ENCODE data around the gene TMPRSS6. TPM values are rescaled to one million over a fixed set of nuclear protein-coding genes. Genes with fewer than 3 reads are reported as not detected.
A peak's percentile ranks its signal among the peaks of the same experiment; 100 is the strongest.

Gene TMPRSS6
- total and polyA plus RNA-seq, 2 of the 8 experiments (the other 6 are each of a cell fraction or from before 2014, with no cell fraction given): 0.02 TPM; not detected in 1

GRCh38 chr22:37051391-37052385 is 57.8 kb downstream of the TMPRSS6 start, which contains the start of gene KCTD17:
KCTD17 (plus strand) TSS chr22:37051742; CDS start chr22:37051761, 19 bp downstream.
- H3K18ac ChIP-seq (ENCODE audit: extremely low read depth, low read length): no peak within 1 kb of the TSS; the same call in 1 of the 2 replicates
- peak within 1 kb of the TSS; percentile 45; the same call in 1 of the 2 replicates for H4K8ac ChIP-seq (ENCODE audit: extremely low read depth, insufficient read depth, low read length)
- H4K91ac ChIP-seq (replicated peaks; ENCODE audit: insufficient read length, low read length): no peak within 1 kb of the TSS
- peak within 1 kb of the TSS; percentile 52; the same call in 1 of the 2 replicates for H2BK12ac ChIP-seq (ENCODE audit: low read depth, low read length)
- WGBS, 2 experiments (ENCODE audit: extremely low coverage in 1 of 2, insufficient coverage in 1 of 2, insufficient read length in 1 of 2, insufficient replicate concordance in 2 of 2, low coverage in 1 of 2, low lambda C conversion rate in 2 of 2, missing lambda C conversion rate in 1 of 2): 6% methylated on average over 30 of the region's 89 CpGs; no CpG with 5 or more reads in 1 of the 2 experiments
- H2AFZ ChIP-seq (ENCODE audit: low read length): 0 out of 2 replicates have a peak within 1 kb of the TSS, but pooled peaks have one; percentile 55
- DNase-seq (ENCODE audit: low read depth in 1 of 2, low spot score in 2 of 2): peak in 1 of 2 experiments; percentile 80
- no peak within 1 kb of the TSS for H2BK5ac ChIP-seq (ENCODE audit: low read depth, low read length)
- 0 out of 2 replicates have a peak within 1 kb of the TSS, but pooled peaks have one; percentile 81 for H2BK15ac ChIP-seq (ENCODE audit: low read length)
- no peaks in the 10 kb centered on the region for H3K9me3 ChIP-seq (ENCODE audit: insufficient read depth in 2 of 2, low read depth in 1 of 2, low read length in 1 of 2)
- peaks cover 0 to 3% (median 0%) of the 10 kb centered on the region in 4 experiments; a peak in 2 of 8 replicates for H3K36me3 ChIP-seq (ENCODE audit: control insufficient read depth in 2 of 4, insufficient read depth in 4 of 4, low read length in 3 of 4)
- no peak within 1 kb of the TSS for H2BK20ac ChIP-seq (ENCODE audit: low read length)
- H2BK120ac ChIP-seq (replicated peaks; ENCODE audit: low read depth, low read length): no peak within 1 kb of the TSS
- ChIA-PET CTCF (ENCODE audit: partially characterized antibody) (interaction anchor here (0.5 to 1.4 kb wide), 5 partner anchors 21 to 504 kb away, joined by 3 to 4 read pairs (median 3); no protein-coding TSS in a partner anchor), POLR2A (ENCODE audit: partially characterized antibody) (interaction anchor here (0.6 to 2.2 kb wide), 8 partner anchors 10 to 524 kb away, joined by 3 to 6 read pairs (median 4); partner anchors contain the start of genes MPST and TST)
- peaks cover 5% of the 10 kb centered on the region; the same call in 1 of the 2 replicates for H3K23me2 ChIP-seq (ENCODE audit: low read depth, low read length)
- H3K4ac ChIP-seq (replicated peaks; ENCODE audit: insufficient read length, low read depth, low read length): no peak within 1 kb of the TSS
- H3K27ac ChIP-seq (ENCODE audit: low read depth, low read length): no peak within 1 kb of the TSS; the same call in 1 of the 2 replicates
- H3K4me3 ChIP-seq (ENCODE audit: extremely low read depth in 1 of 4, insufficient read depth in 2 of 4, low read depth in 3 of 4, low read length in 4 of 4): peak within 1 kb of the TSS; percentile 62 to 99 (median 69)
- peaks cover 0 to 10% (median 7%) of the 10 kb centered on the region in 4 experiments; a peak in 5 of 7 replicates for H3K4me1 ChIP-seq (replicated peaks in 1 of 4; ENCODE audit: control insufficient read depth in 3 of 4, insufficient read depth in 4 of 4, low read length in 3 of 4)
- no peaks in the 10 kb centered on the region for H3K79me2 ChIP-seq (ENCODE audit: control insufficient read depth in 1 of 2, insufficient read depth in 2 of 2, low read length in 2 of 2)
- no peaks in the 10 kb centered on the region; a peak in 3 of 7 replicates for H3K27me3 ChIP-seq (replicated peaks in 1 of 4; ENCODE audit: control insufficient read depth in 3 of 4, extremely low read depth in 1 of 4, insufficient read depth in 3 of 4, low read length in 3 of 4)
- no peak within 1 kb of the TSS for H3K23ac ChIP-seq (ENCODE audit: insufficient read length)
- no peak within 1 kb of the TSS for H3K14ac ChIP-seq (ENCODE audit: insufficient read length)
- peak within 1 kb of the TSS; percentile 54 to 77 for H3K4me2 ChIP-seq (ENCODE audit: insufficient read depth in 1 of 2, low read depth in 2 of 2, low read length in 2 of 2)
- peak within 1 kb of the TSS in 3 of 4 experiments; percentile 22 to 57 (median 29); a peak in 6 of 7 replicates for H3K9ac ChIP-seq (replicated peaks in 1 of 4; ENCODE audit: extremely low read depth in 1 of 4, low read depth in 3 of 4, low read length in 3 of 4)
- no peak for FAIRE-seq
- no peaks in the 10 kb centered on the region for H3K79me1 ChIP-seq (ENCODE audit: low read depth, low read length)
- no peak within 1 kb of the TSS for H3K56ac ChIP-seq (replicated peaks; ENCODE audit: insufficient read length, low read depth, low read length)
- peak within 1 kb of the TSS; percentile 39 for H4K5ac ChIP-seq (ENCODE audit: insufficient read length, low read depth, low read length)
- 0 out of 2 replicates have a peak within 1 kb of the TSS, but pooled peaks have one; percentile 8 for H2AK5ac ChIP-seq (ENCODE audit: low read depth, low read length)
- H4K20me1 ChIP-seq (replicated peaks in 1 of 2; ENCODE audit: control insufficient read depth in 1 of 2, insufficient read depth in 2 of 2, low read length in 2 of 2): peaks cover 0 to 8% of the 10 kb centered on the region in 2 experiments
- TF ChIP-seq E2F6 (IDR thresholded peaks at IDR 0.05) (no peak), TBP (IDR thresholded peaks at IDR 0.05; ENCODE audit: low read depth, low read length) (no peak), BCL11A (IDR thresholded peaks at IDR 0.05; ENCODE audit: low read depth in 2 of 2, low read length in 2 of 2) (no peak), RXRA (IDR thresholded peaks at IDR 0.05; ENCODE audit: insufficient read depth, low read depth, low read length) (no peak), EP300 (IDR thresholded peaks at IDR 0.05; ENCODE audit: borderline replicate concordance in 1 of 2, low read depth in 2 of 2, low read length in 2 of 2) (no peak), TAF1 (IDR thresholded peaks at IDR 0.05; ENCODE audit: low read depth, low read length) (0 out of 2 replicates have a peak, but pooled peaks have one; percentile 27), SP2 (IDR thresholded peaks at IDR 0.05; ENCODE audit: low read length) (no peak), SP1 (IDR thresholded peaks at IDR 0.05; ENCODE audit: low read depth, low read length) (no peak), MAX (IDR thresholded peaks at IDR 0.05) (peak; percentile 40; the same call in 1 of the 2 replicates)
